Ramos (cell line): ENCODE measurements around the gene TLCD4.
"Not testable (repeated sequence)": the region's sequence is repeated elsewhere in the genome, so short reads cannot be mapped to it uniquely, and the experiment has no call there.

Experiments used
- in situ Hi-C: fragments of 300-500 bp; cut with MboI; formaldehyde crosslinking; loops from one replicate; pipeline ENCODE4 v1.14.3; 2022; ENCODE audit warnings: low sequenced_read_pairs; ENCODE audit not compliant: unreplicated experiment

The TLCD4 gene

GRCh38 chr1:95140791-95141190, 23.6 kb downstream of the TLCD4 start:
- in situ Hi-C loops = no loop called here

GRCh38 chr1:95145493-95145892, 28.3 kb downstream of the TLCD4 start:
- in situ Hi-C loops = no loop called here

GRCh38 chr1:95146637-95147036, 29.5 kb downstream of the TLCD4 start:
- in situ Hi-C loops = no loop called here

GRCh38 chr1:95154096-95154495, 36.9 kb downstream of the TLCD4 start:
- in situ Hi-C loops = no loop called here

DNA sequence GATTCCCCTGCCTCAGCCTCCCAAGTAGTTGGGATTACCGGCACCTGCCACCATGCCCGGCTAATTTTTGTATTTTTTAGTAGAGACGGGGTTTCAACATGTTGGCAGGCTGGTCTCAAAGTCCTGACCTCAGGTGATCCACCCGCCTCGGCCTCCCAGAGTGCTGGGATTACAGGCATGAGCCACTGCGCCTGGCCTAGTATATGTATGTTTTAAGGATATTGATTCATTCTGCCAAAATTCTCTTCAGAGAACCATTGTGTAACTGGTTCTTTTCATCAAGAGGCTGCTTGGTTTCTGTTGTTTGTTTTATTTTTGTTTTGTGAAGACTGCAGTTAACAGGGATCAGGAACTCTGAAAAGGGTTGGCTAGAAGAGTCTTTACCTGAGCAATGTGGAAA, 48.4 kb downstream of the TLCD4 start:
- in situ Hi-C loops = not testable (repeated sequence)
